ENCODE results near the gene FNDC3B. TPM values are rescaled to one million over a fixed set of nuclear protein-coding genes. Genes with fewer than 3 reads are reported as not detected.

FNDC3B gene
- total RNA-seq, 2 donors from 2014 or later: 80.6 to 107 TPM

- H3K4me1 ChIP-seq (ENCODE audit: control insufficient read depth, insufficient read depth, low read length): peaks cover 27% of the 10 kb centered on the region
- peaks cover 71% of the 10 kb centered on the region for H3K4me1 Mint-ChIP-seq
- no peak for DNase-seq
- H3K36me3 ChIP-seq (ENCODE audit: control insufficient read depth, insufficient read depth, low read length): peaks cover 46% of the 10 kb centered on the region
- H3K27ac ChIP-seq (ENCODE audit: low read depth, low read length): no peak overlapping the region
- peaks cover 23% of the 10 kb centered on the region for H3K36me3 Mint-ChIP-seq (ENCODE audit: low read depth)
- H3K27me3 Mint-ChIP-seq (ENCODE audit: insufficient read depth): no peaks in the 10 kb centered on the region
- H3K4me3 ChIP-seq (ENCODE audit: low read length): peak overlapping the region; percentile 52
- H3K9me3 ChIP-seq (ENCODE audit: control insufficient read depth, low read length): no peaks in the 10 kb centered on the region
- no peaks in the 10 kb centered on the region for H3K9me3 Mint-ChIP-seq
- H3K27me3 ChIP-seq (ENCODE audit: control insufficient read depth, insufficient read depth, low read length, poor library complexity, severe bottlenecking): no peaks in the 10 kb centered on the region
- H3K4me3 Mint-ChIP-seq: no peak overlapping the region
- H3K9ac ChIP-seq (ENCODE audit: extremely low read depth, low read length, poor library complexity, severe bottlenecking): no peak overlapping the region
- no peak for TF ChIP-seq CTCF (conservative IDR thresholded peaks at IDR 0.05)
- peak overlapping the region; percentile 32 for H3K27ac Mint-ChIP-seq
- 83% methylated on average over 1 of the region's 1 CpG; no CpG with 5 or more reads in 1 of the 2 experiments for WGBS, 2 experiments (ENCODE audit: insufficient coverage in 1 of 2, insufficient read length in 1 of 2)
These were observed 95.8 kb downstream of the FNDC3B start for GRCh38 chr3:172135185-172135584.

DNA sequence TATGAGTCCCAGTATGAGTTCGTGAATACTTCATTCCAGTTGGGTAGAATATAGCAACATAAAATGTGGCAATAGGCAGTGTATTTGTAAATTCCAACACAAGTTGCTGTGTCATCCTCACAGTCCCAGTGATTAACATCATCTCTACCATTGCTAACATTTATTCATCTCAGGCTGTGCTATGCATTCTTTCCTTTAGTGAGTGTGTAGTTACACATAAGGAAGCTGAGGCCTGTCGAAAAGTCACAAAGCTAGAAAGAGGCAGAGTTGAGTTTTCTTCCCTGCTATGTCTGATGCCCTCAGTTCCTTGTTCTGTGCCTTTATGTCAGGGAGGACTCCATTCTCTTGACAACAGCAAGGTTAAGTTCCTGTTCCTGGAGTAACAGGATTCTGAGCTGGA is 96.4 kb downstream of the FNDC3B start:
- peaks cover 31% of the 10 kb centered on the region for H3K4me1 ChIP-seq (ENCODE audit: control insufficient read depth, insufficient read depth, low read length)

GRCh38 chr3:172136330-172136729 is 97.0 kb downstream of the FNDC3B start:
- DNase-seq: no peak
- H3K36me3 ChIP-seq (ENCODE audit: control insufficient read depth, insufficient read depth, low read length): peaks cover 39% of the 10 kb centered on the region
- H3K4me1 ChIP-seq (ENCODE audit: control insufficient read depth, insufficient read depth, low read length): peaks cover 31% of the 10 kb centered on the region
- Mint-ChIP-seq H3K9me3 (no peaks in the 10 kb centered on the region), H3K27ac (peak overlapping the region; percentile 86), H3K4me1 (peaks cover 83% of the 10 kb centered on the region), H3K4me3 (no peak overlapping the region), H3K36me3 (ENCODE audit: low read depth) (peaks cover 17% of the 10 kb centered on the region), H3K27me3 (ENCODE audit: insufficient read depth) (no peaks in the 10 kb centered on the region)
- no peak overlapping the region for H3K9ac ChIP-seq (ENCODE audit: extremely low read depth, low read length, poor library complexity, severe bottlenecking)
- no peak for TF ChIP-seq CTCF (conservative IDR thresholded peaks at IDR 0.05)
- no peak overlapping the region for H3K27ac ChIP-seq (ENCODE audit: low read depth, low read length)
- H3K9me3 ChIP-seq (ENCODE audit: control insufficient read depth, low read length): no peaks in the 10 kb centered on the region
- no peak overlapping the region for H3K4me3 ChIP-seq (ENCODE audit: low read length)
- H3K27me3 ChIP-seq (ENCODE audit: control insufficient read depth, insufficient read depth, low read length, poor library complexity, severe bottlenecking): no peaks in the 10 kb centered on the region
- WGBS, 2 experiments (ENCODE audit: insufficient coverage in 1 of 2, insufficient read length in 1 of 2): 95% methylated on average over 1 of the region's 1 CpG; no CpG with 5 or more reads in 1 of the 2 experiments

More for the DNA sequence above, 96.4 kb downstream of the FNDC3B start:
- DNase-seq: no peak
- Mint-ChIP-seq H3K4me1 (peaks cover 78% of the 10 kb centered on the region), H3K27ac (peak overlapping the region; percentile 86), H3K9me3 (no peaks in the 10 kb centered on the region), H3K4me3 (no peak overlapping the region), H3K27me3 (ENCODE audit: insufficient read depth) (no peaks in the 10 kb centered on the region), H3K36me3 (ENCODE audit: low read depth) (peaks cover 17% of the 10 kb centered on the region)
- 87 to 91% methylated on average over 1 to 2 of the region's 2 CpGs for WGBS, 2 experiments (ENCODE audit: insufficient coverage in 1 of 2, insufficient read length in 1 of 2)
- TF ChIP-seq CTCF (conservative IDR thresholded peaks at IDR 0.05): no peak
- H3K27ac ChIP-seq (ENCODE audit: low read depth, low read length): peak overlapping the region; percentile 25
- H3K4me3 ChIP-seq (ENCODE audit: low read length): no peak overlapping the region
- H3K9me3 ChIP-seq (ENCODE audit: control insufficient read depth, low read length): no peaks in the 10 kb centered on the region
- H3K36me3 ChIP-seq (ENCODE audit: control insufficient read depth, insufficient read depth, low read length): peaks cover 40% of the 10 kb centered on the region
- H3K9ac ChIP-seq (ENCODE audit: extremely low read depth, low read length, poor library complexity, severe bottlenecking): no peak overlapping the region
- no peaks in the 10 kb centered on the region for H3K27me3 ChIP-seq (ENCODE audit: control insufficient read depth, insufficient read depth, low read length, poor library complexity, severe bottlenecking)

All from endodermal cell (in vitro differentiated cells).